ENCODE results near the gene WWOX.

GRCh38 chr16:79066561-79066960 is 967.1 kb downstream of the WWOX start:
- no peak for TF ChIP-seq CTCF (IDR thresholded peaks at IDR 0.05; ENCODE audit: poor library complexity)
- no peak for TF ChIP-seq EZH2phosphoT487 (IDR thresholded peaks at IDR 0.05; ENCODE audit: low read depth, severe bottlenecking, unreplicated experiment)

Data from hepatocyte (in vitro differentiated cells).